Measurements from ENCODE around the gene SIRT7.

GRCh38 chr17:81942167-81942553 is 24.2 kb upstream of the SIRT7 start:
- no peak for TF ChIP-seq CTCF (IDR thresholded peaks at IDR 0.05; ENCODE audit: insufficient read depth, low read length)
- no peak for TF ChIP-seq REST (IDR thresholded peaks at IDR 0.05; ENCODE audit: insufficient replicate concordance, low read depth)
- TF ChIP-seq POLR2AphosphoS5 (IDR thresholded peaks at IDR 0.05; ENCODE audit: low read depth) = no peak
- TF ChIP-seq SPI1 (IDR thresholded peaks at IDR 0.05; ENCODE audit: borderline replicate concordance, low read depth) = no peak

All from HL-60 (cell line).